ENCODE data around the gene NSUN7.

NSUN7 gene

DNA sequence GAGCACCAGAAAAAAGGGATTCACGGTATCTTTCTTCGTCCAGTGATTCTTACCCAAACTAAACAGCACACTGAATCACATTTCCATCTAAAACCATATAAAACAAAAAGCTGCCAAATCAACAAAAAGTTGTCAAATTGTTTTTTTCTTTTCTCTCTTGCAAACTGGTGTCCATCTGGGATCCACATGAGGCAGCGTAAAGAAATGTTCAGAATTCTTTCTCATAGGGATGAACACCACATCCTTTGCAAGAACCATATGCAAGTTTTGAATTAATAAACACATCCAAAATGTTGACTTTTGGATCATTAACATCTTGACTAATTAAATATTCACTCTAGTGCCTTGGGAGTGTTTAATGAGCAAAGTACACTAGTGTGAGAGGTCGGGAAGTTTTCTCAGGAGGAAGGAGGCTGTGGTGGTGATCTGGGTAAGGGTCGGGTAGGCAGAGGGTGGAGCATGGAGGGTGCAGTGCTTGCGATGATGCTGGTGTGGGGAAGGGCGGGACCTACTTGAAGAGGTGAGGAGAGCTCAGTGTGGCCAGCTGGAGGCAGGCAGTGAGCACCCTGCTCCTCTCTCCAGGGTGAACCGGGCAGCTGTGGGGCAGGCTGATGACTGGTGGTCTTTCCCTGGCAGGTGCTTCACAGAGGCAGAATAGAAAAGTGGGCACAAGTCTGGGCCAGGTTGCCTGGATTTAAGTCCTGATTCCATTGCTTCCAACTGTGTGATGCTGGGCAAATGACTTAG, 72.8 kb downstream of the NSUN7 start:
- DNase-seq = no peak

DNA sequence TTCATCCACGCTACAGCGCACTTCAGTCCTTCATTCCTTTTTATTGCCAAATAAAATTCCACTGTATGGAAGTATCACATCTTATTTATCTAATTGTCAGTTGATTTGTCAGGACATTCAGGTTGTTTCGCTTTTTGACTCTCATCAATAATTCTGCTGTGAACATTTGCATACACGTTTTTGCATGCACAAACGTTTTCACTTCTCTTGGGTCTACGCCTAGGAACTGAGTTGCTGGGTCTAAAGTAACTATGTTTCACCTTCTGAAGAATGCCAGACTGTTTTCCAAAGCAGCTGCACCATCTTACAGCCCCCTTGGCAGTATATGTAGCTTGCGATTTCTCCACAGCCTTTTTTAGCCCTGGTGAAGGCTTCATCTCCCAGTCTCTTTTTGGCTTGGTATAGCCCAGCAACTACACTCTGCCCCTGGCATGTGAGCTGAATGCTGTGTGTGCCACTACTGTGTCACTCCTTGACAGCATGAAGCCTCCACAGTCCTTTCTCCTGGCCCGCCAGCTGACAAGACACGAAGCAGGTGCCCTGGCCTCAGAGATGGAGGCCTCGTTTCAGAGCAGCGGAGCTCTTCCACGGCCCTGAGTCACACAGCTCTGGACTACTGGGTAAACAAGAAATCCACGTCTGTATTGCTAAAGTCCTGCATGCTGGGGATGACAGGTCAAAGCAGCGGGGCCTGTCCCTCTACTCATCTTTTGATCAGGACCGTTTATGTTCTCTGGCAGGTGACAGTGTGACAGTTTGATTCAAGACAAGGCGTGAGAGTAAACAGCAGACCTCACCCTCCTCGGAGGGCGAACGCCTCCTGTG, 75.5 kb downstream of the NSUN7 start:
- no peak for DNase-seq

DNA sequence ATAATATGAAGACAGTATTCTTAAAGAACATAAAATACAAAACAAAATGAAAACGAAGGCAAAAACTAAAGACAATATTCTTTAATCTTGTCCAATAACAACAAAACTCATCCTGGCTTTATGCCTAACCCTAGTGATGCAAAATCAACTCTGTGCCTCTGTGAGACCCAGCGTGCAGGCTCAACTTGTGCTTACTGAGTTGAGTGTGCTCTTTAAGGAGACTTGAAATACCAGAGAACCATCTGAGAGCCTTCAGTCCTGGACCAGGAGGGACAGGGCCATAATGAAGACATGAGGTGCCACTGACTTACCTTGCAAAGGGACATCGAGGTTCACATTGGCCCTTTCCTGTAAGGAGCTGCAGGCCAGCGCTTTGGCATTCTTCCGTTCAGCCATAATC, 77.1 kb downstream of the NSUN7 start:
- DNase-seq = no peak

DNA sequence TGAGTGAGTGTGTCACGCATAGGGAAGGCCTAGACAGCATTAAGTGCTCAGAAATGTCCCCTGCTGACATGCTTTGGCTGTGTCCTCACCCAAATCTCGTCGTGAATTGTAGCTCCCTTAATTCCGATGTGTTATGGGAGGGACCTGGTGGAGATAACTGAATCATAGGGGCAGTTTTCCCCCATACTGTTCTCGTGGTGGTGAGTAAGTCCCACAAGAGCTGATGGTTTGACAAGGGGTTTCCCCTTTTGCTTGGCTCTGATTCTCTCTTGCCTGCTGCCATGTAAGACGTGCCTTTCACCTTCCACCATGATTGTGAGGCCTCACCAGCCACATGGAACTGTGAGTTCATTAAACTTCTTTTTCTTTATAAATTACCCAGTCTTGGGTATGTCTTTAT, 78.0 kb downstream of the NSUN7 start:
- no peak for DNase-seq

DNA sequence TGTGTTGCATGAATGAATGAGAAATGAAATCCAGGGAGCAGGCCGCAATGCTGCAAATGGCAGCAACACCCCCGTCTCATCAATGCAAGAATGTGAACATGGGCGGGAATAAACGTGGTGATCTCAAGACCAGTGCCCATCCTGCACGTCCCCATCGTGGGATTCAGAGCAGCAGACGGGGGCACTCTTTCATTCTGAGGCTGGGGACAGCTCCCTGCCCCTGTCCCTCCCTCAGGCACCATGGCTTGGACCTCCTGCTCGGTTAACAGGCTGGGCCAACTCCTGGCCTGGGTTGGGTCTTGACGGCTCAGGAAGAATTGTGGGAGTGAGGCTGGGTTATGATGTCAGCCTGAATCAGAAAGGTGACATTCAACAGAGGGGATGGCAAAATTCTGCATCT, 78.9 kb downstream of the NSUN7 start:
- DNase-seq = no peak

DNA sequence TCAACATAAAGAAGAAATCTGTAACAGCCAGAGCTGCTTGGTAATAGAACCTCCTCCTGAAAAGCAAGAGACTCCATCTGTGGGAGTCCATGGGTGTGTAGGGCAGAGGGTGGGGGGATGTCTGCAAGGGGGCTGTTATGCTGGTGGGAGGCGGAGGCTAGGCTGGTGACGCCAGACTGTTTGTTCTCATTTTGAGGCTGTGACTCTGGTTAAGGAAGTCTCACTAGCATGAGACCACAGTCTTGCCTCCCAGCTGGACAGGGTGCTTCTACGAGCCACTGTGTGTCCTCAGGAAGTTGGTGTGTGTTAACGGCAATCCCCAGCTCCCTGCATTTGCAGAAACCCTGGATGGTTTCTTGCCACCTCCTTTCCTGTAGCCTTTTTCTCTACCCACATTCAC, 79.8 kb downstream of the NSUN7 start:
- DNase-seq = no peak

DNA sequence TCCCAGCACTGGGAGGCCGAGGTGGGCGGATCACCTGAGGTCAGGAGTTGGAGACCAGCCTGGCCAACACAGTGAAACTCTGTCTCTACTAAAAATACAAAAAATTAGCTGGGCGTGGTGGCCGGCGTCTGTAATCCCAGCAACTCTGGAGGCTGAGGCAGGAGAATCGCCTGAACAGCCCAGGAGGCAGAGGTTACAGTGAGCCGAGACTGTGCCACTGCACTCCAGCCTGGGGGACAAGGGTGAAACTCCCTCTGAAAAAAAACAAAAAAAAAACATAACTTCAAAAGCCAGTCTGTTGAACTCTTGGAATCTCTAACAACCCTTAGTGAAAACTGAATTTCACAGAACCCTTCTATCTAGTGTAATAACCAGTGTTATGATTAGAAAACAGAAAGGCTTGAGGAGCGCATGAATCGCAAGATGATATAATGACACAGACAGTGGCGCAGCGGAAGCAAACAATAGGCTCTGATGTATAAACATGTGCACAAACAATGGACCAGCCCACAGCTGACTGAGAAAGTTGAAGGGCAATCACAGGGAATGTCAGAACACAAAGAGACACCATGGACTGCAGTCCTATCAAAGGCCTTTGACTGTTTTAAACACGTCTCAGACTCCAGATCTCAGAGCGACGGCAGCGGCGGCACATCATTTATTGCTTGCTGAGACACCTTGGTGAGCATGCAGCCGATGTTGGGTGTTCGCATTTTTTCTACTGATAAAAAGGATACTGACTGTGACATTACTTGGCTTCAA, 81.6 kb downstream of the NSUN7 start:
- no peak for DNase-seq

DNA sequence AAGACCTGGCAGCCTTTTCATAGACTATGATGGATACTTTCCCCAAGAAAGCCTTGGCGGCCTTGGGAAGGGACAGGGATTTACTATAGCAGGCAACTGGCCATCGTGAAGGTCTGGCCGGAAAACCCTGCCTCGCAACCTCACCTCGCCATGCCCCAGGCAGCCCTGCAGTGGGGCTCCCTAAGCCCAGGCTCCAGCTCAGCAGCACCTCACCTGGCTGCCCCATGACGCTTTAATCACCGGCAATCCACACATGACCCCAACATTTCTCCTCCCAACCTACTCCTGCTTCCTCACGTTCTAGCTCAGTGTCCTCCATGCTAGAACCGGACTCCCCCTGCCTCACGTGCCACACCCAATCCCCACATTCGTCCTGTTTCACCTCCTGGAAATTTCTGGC, 82.4 kb downstream of the NSUN7 start:
- no peak for DNase-seq

DNA sequence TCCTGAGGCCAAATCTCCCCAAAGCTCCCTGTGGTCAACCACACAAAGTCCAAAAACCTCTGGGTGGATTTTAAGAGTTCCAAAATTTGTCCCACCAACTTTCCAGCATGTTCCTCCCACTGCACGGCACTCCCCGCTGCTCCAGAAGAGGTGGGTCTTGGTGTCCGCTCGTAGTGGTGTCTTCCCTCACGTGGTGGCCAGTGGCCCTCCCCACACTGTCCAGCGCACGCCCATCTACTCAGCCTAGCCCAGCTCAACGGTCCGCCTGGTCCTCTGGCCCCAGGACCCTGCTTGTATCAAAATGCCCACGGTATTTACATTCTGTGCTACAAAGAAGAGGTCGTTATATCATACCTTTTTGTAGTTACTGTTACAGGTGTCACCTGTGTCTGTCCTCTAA, 83.5 kb downstream of the NSUN7 start:
- no peak for DNase-seq

DNA sequence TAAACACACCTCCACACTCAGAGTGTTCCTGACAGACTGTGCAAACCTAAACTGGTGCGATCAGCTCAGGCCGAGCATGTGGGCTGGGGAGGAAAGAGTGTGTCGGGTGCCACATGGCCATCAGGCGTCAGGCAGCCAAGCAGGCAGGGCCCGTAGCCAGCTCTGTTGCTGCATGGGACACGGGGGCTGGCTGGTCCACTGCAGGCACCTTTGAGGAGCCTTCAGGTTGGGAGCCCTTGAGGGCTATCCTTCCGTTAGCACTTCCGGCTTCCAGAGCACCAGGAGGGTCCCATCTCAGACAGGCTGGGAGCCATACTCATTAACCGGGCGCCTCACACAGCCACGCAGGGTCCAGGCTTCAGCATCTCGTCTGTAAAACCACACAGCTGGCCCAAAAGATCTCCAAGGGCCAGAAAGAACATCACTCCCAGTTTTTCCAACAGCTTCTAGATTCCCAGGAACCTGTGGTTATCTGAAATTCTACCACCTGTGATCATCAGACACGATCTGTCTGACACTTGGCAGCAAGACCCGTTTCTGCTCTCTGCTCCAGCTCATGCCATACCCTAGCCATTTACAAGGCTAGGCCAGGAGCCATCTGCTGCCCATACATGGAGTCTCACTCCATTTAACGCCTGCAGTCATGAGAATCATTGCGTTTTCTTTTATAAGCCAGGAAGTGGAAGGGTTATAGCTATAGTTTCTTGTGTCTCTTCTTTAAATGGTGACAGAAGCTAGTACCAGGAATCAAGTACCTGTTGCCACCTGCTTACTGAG, 87.5 kb downstream of the NSUN7 start:
- DNase-seq = no peak

DNA sequence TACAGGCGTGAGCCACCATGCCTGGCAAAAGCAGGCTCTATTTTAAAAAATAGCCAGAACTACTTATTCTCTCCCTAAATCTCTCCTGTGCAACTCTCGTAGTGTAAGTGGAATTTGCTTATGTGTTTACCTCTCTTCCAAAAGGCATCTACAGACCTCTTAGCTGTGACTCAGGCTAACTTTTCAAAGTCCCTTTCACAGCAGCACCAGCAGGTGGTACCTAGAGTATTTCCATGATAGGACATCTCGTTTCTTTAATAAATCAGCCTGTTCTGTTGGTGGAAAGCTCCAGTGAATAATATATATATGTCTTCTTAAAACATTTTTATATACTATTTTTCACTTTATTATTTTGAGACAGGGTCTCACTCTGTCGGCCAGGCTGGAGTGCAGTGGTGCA, 89.0 kb downstream of the NSUN7 start:
- DNase-seq = no peak

DNA sequence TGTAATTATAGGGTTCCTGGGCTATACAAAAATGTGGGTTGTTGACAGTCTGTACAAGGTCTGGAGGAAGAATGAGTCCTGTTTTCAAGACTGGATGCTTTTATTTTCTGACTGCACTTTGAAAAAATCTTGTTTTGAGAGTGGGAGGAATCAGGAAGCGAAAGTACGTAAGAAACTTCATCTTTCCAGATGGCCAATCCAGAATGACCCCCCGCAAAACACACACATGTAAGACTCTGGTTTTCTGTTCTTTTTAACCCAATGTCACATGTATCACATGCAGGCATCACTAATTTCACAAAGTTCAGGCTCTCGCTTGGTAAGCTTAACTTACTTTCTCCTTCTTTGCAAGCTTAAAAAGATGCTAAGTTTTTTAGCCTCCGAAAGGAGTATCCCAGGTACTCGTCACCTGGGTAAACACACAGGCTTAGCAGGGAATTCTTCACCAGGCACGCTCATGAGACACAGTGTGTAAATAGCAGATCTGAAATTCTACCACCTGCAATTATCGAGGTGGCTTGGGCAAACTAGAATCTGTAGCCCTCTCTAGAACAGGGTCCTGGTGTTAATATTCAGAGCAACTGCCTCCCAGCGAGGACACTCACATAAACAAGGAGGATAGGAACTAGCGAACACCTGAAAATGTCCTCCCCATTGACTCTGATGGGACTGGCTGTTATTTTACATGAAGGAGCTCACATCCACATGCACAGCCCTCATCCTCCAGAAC, 90.7 kb downstream of the NSUN7 start:
- DNase-seq = no peak

DNA sequence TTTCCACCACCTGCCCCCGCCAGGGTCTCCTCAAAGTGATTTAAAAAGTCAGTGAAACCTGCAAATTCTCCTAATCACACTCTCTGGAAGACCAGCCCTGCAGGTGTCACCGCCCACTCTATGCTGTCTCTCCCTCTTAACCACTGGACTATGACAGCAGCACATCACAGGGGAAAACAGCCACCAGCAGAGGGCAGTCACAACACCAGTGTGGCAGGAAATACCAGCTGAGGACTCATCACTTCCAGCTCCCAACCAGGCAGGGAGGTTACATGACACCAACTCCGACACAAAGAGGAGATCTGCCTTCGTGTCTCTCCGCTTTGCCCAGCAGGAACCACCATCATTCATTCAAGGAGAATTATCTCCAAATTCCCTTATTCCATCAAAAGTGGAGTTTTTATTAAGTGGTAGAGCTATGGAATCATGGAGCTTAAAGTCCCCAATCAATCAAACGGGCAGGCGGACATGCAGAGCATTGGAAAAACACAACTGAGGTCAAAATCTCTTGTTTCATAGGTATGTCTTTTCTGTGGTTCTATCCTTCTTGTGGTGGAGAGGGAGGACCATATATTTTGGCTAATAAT, 91.3 kb downstream of the NSUN7 start:
- DNase-seq = peak; percentile 56

DNA sequence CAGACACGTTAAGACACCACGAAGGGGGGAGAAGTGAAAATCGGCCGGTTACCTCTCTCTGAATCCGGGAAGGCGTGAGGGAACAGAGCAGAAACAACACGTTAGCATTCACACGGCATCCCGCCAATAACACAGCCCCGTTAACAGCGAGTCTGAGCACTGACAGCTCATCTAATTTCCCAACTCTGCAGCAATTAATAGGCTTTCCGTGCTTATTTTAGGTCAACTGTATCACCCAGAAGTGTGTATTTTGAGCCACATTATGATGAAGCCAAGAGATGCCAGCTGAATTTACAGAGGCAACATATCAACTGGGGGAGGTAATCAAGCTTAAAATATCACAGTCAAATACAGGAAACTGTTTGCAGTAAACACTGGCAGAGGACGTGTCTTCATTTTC, 92.6 kb downstream of the NSUN7 start:
- DNase-seq = no peak

DNA sequence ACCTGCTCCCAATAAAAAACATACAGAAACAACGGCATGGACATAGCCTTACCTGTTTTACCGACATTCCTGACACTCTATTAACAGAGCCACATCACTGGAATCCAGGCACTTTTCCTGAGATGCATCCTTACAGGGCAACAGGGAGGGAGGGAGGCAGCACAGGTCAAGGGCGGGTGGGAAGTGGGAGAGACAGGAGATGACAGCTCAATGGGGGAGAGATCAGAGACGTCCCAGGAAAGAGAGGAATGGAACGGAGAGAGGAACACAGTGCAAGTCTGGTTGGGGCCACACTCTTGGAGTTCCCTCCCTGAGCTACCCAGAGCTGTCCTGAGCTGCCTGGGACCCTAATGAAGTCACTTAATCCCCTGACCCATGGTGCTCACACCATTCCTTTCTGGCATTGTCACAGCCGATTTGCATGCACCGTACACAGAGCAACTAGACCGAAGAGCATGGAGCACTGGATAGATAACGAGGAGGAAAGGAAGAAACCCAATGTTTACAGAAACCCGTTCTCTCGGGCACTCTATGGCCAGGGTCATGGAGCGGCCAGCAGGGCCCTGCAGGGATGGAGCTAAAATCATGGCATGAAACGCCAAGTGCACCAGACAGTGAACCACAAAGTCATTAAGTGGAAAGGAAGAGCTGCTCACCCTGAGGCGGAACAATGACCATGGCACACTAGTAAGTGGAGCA, 93.1 kb downstream of the NSUN7 start:
- no peak for DNase-seq

DNA sequence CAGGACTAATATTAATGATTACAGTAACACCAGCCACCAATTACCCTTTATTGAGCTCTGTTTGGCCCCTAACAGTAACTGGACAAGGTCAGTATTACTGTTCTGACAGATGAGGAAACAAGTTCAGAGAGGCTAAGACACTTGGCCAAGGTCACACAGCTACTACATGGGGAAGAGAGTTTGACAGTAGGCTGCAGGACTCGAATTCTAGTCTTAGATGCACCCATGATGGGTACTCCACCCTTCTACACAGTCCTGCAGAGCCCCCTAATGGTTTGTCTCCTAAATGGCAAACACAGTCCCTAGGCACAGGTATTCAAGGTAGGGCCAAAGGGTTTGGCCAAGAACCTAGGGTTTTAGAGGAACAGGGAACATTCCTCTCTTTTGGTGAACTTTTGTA, 93.9 kb downstream of the NSUN7 start:
- DNase-seq = peak; percentile 27

DNA sequence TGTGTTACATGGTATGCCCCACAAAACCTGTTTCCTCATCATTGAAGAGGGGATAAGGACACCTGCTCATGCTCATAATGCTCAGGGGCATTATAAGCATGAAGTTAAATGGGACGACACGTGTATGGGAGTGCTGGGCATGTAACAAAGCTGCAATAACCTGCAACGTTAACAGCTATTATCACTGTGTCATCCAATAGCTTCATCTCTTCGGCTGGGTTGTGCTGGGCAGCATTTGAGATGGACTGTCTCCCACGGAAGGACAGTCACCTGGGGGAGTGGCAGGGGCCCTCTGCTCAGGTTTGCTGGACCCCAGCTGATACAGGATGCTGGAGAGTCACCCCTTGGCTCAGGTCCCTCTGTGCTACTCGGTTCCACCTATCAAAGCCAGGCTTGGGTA, 94.5 kb downstream of the NSUN7 start:
- no peak for DNase-seq

DNA sequence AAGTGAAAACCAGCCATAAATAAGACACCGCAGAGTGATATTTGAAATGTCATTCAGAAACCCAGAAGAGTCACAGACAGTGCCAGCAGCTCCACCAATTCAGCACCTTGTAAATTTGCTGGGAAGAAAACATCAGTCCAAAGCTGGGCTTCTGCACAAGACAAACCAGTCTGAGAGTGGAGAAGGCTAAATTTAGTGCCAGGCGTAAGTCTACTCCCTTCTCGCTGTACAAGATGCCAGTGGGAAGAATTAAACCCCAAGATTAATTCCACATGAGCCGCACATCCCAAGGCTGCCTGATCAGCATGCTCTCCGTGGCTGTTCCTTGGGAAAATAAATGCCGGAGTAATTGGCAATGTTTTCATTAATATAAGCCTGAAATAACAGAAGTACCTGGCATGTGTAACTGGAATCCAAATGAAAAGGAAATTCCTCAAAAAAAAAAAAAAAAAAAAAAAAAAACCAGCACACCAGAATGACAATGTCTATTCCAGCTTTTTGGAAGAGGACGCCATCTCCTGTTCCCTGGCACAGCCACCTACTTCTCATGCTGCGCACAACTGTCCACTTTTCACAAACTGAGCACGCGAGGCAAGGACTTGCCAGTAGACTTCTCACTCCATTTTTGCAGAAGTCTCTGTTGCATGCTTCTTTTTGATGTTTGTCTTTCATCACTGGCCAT, 95.5 kb downstream of the NSUN7 start:
- DNase-seq = no peak

DNA sequence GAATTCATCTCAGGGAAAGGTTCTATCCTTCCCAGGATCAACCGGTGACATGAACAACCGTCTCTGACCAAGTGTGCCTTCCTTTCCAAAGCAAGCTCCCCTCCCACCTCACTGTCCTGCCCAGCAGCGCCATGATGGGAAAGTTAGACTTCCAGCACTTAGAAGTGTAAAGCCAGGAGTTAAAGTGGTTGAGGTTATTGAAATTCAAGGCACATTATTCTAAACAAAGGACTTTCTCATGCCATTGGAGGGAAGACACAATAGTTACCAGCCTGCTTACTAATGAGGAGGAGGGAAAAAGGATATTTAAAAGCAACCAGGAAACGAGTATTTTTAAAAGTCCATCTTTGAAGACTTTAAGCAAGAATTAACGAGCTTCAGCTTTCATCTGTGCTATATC, 96.8 kb downstream of the NSUN7 start:
- no peak for DNase-seq

DNA sequence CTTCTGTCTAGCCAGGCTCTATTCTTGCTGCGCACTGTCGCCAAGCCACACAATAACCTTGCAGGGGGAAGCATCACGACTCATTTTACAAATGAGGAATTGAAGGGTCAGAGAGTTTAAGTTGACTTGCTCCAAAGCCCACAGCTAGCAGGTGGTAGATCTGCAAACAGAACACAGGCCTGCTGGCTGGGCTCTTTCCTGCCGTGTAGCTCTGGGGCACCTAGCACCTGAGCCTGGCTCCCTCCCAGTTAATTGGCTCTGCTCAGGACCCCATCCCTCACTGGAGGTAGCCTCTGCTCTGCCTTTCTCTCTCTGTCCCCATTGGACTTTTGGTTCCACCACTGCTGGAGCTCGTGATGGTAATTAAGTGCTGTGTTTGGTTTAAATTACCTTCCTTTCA, 98.5 kb downstream of the NSUN7 start:
- DNase-seq = no peak

DNA sequence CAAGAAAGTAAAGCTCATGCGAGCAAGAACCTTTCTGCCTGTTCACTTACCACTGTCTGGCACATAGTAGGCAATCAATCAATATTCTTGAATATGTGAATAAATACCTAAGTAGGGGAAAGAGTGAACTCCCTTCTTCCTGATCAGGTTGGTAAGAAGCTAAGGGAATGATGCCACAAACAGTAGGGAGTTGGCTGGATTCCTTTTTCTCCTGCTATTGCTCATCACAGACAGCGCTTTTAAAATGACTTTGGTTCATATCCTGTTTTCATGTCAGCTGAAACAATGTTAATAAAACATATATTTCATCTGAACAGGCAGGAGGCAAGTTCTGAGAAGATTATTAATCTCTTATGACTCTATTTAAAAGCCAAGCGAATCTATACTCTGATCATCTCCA, 99.2 kb downstream of the NSUN7 start:
- no peak for DNase-seq
